ENCODE measurements around the gene PRR5L.
A peak's percentile ranks its signal among the peaks of the same experiment; 100 is the strongest.

PRR5L gene

DNA sequence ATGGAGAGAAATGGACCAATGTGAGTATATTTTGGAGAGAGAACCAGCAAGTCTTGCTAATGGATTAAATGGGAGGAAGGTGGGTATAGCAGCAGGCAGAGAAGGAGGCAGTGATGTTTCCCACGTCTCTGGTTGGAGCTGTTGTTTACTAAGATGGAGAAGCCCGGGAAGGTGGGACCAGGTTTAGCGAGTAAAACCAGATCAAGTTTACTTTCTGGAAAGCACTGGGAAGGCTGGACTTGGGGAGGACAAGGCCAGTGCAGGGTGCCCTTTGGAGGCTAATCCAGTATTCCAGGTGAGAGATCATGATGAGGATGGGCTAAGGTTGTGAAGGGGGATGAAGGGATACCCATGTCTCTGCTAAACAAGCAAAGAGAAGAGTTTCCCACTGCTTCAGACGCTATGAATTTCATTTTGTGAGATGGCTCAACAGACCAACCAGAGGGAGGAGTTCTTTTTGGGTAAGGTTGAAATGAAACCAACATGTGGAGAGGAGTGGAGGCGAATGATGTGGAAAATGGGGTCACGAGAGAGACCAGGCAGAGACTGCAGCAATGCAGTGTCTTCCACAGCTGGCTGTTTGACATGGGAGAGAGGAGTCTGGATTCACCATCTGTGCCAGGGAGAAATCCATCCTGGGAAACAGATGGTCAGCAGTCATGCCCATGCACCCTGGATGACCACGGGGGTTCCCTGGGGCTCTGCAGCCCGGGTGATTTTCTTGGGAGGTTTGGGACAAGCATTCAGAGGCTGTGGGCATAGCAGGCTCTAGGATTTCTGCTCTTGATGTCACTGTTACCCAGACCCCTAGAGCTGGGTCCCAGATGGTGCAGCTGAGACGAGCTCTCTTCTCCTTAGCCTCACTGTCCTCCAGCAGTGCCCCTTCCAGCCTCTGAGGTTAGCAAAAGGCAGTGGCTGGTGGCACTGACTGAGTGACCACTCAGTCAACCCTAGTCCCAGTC is 31.8 kb upstream of the PRR5L start:
- DNase-seq (ENCODE audit: insufficient read length, low spot score) = no peak
- no peak for FAIRE-seq
- TF ChIP-seq SPI1 (IDR thresholded peaks at IDR 0.05; ENCODE audit: low read depth, low read length) (no peak), POU2F2 (IDR thresholded peaks at IDR 0.05; ENCODE audit: low read depth, low read length) (no peak), POLR2A (IDR thresholded peaks at IDR 0.05; ENCODE audit: low read depth, low read length) (no peak), TAF1 (IDR thresholded peaks at IDR 0.05; ENCODE audit: low read depth, low read length) (no peak), POLR2AphosphoS5 (IDR thresholded peaks at IDR 0.05; ENCODE audit: low read depth, low read length) (no peak), PAX5 (IDR thresholded peaks at IDR 0.05; ENCODE audit: insufficient read depth, low read length, severe bottlenecking) (no peak)

DNA sequence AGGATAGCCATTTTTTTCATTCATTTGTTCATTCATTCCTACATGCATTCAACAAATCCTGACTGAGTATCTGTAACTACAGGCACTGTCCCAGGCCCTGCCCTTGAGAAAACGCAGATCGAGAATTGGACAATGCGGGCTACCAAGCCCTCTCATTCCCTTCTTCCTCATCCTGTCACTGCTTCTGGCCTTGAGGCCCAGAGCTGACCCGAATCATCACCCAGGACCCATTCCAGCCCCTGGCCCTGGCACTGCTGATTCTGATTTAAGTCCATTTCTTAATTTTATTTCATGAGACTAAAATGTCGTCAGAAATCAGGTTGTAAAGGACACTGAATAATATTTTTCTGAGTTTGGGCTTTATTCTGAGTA is 31.1 kb upstream of the PRR5L start:
- DNase-seq (ENCODE audit: insufficient read length, low spot score) = no peak
- TF ChIP-seq PAX5 (IDR thresholded peaks at IDR 0.05; ENCODE audit: insufficient read depth, low read length, severe bottlenecking) (no peak), SPI1 (IDR thresholded peaks at IDR 0.05; ENCODE audit: low read depth, low read length) (no peak)
- FAIRE-seq = no peak

DNA sequence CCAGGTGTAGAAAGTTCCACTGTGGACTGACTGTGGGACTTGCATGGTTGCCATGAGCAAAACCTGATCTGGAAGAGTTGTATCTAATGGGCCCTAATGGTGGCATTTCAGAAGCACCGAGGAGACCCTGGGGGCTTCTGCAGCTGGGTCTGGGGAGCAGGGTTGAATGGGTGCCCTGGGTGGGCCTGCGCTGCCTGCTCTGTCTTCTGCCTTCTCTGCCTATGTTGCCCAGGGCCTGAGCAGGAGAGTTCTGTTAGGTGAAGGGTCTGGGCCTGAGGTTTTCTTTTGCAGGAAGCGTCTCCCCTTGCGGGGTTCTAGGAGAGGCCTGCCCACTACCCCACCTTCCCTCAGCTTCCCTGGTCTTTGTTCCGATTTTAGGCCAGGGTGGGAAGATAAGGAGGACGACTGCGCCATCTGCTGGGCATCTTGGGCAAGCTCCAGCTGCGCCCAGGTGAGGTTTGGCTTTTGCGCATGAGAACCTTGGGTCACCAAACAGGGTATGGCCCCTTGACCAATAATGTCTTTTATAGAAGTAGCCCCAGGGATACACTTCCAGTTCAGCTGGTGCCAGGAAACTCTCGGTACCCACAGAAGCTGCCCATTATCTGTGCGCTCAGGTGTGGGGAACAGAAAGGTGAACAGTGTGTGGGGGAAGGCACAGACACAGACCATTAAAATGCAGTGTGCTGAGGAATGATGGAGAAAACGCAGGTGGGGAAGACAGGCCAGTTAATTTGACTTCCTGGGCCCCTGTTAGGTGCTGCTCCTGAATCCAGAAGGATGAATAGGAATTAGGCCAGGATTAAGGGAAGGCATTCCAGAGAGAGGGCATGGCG is 30.1 kb upstream of the PRR5L start:
- FAIRE-seq = peak; percentile 97
- TF ChIP-seq POU2F2 (IDR thresholded peaks at IDR 0.05; ENCODE audit: low read depth, low read length) = no peak
- no peak for TF ChIP-seq PAX5 (IDR thresholded peaks at IDR 0.05; ENCODE audit: insufficient read depth, low read length, severe bottlenecking)
- DNase-seq (ENCODE audit: insufficient read length, low spot score) = peak; percentile 49

GRCh38 chr11:36266767-36267166 is 29.3 kb upstream of the PRR5L start:
- DNase-seq (ENCODE audit: insufficient read length, low spot score) (no peak), FAIRE-seq (no peak)
- TF ChIP-seq POLR2AphosphoS5 (IDR thresholded peaks at IDR 0.05; ENCODE audit: low read depth, low read length) (no peak), SPI1 (IDR thresholded peaks at IDR 0.05; ENCODE audit: low read depth, low read length) (no peak), PAX5 (IDR thresholded peaks at IDR 0.05; ENCODE audit: insufficient read depth, low read length, severe bottlenecking) (no peak), TAF1 (IDR thresholded peaks at IDR 0.05; ENCODE audit: low read depth, low read length) (no peak), POU2F2 (IDR thresholded peaks at IDR 0.05; ENCODE audit: low read depth, low read length) (no peak), POLR2A (IDR thresholded peaks at IDR 0.05; ENCODE audit: low read depth, low read length) (no peak)

DNA sequence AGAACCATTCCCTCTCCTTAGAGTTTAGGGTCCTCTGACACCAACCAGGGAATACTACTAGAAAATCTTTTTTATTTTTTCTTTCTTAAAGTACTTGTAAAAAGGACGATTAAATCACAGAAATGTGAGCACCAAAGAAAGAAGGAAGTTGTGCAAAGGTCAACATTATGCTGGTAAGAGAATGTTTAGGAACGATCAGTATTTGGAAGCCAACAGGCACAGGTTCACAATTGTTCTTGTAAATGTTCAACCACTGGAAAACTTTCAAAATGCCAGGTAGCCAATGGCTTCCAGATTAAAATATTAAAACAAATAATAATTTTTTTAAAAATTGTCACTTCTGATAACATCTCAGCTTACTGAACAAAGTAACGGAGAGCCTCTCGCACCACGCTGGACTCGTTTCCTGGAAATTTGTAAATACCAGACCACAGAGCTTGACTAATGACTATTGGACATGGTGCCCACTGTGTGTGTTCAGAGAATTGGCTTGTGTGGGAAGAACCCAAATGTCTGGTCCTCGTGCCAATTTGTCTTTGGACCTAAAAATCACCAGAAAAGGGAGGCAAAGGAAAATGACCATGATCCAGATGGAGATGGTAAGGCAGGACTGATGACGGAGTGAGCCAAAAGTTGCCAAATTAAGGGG is 27.6 kb upstream of the PRR5L start:
- TF ChIP-seq POLR2AphosphoS5 (IDR thresholded peaks at IDR 0.05; ENCODE audit: low read depth, low read length) = no peak
- TF ChIP-seq TAF1 (IDR thresholded peaks at IDR 0.05; ENCODE audit: low read depth, low read length) = no peak
- TF ChIP-seq PAX5 (IDR thresholded peaks at IDR 0.05; ENCODE audit: insufficient read depth, low read length, severe bottlenecking) = no peak
- TF ChIP-seq SPI1 (IDR thresholded peaks at IDR 0.05; ENCODE audit: low read depth, low read length) = no peak
- TF ChIP-seq POU2F2 (IDR thresholded peaks at IDR 0.05; ENCODE audit: low read depth, low read length) = no peak
- no peak for TF ChIP-seq POLR2A (IDR thresholded peaks at IDR 0.05; ENCODE audit: low read depth, low read length)
- FAIRE-seq = no peak
- DNase-seq (ENCODE audit: insufficient read length, low spot score) = no peak

DNA sequence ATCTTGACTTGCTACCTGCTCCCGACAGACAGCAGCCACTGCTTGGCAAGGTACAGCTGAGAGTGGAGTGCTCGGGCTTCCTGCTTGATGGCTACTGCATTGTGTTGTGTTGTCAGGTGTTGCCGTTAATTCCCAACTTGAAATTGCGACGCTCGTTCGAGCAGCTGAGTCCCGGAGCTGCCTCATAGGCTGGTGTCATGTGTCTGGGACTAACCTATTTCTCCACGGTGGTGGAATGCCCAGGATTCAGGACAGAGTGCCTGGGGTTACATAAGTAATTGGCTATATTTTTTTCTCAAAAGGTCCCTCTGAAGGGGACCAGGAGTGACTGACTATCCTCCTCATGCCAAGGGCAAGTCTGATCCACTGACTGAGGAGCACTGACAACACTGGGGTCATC is 25.4 kb upstream of the PRR5L start:
- no peak for TF ChIP-seq PAX5 (IDR thresholded peaks at IDR 0.05; ENCODE audit: insufficient read depth, low read length, severe bottlenecking)
- TF ChIP-seq TAF1 (IDR thresholded peaks at IDR 0.05; ENCODE audit: low read depth, low read length) = no peak
- TF ChIP-seq SPI1 (IDR thresholded peaks at IDR 0.05; ENCODE audit: low read depth, low read length) = no peak
- no peak for TF ChIP-seq POLR2A (IDR thresholded peaks at IDR 0.05; ENCODE audit: low read depth, low read length)
- no peak for TF ChIP-seq POU2F2 (IDR thresholded peaks at IDR 0.05; ENCODE audit: low read depth, low read length)
- no peak for TF ChIP-seq POLR2AphosphoS5 (IDR thresholded peaks at IDR 0.05; ENCODE audit: low read depth, low read length)
- DNase-seq (ENCODE audit: insufficient read length, low spot score) (no peak), FAIRE-seq (no peak)

GRCh38 chr11:36271794-36272407 is 24.2 kb upstream of the PRR5L start:
- FAIRE-seq (no peak), DNase-seq (ENCODE audit: insufficient read length, low spot score) (no peak)
- TF ChIP-seq POLR2AphosphoS5 (IDR thresholded peaks at IDR 0.05; ENCODE audit: low read depth, low read length) (no peak), TAF1 (IDR thresholded peaks at IDR 0.05; ENCODE audit: low read depth, low read length) (no peak), SPI1 (IDR thresholded peaks at IDR 0.05; ENCODE audit: low read depth, low read length) (no peak), PAX5 (IDR thresholded peaks at IDR 0.05; ENCODE audit: insufficient read depth, low read length, severe bottlenecking) (no peak), POU2F2 (IDR thresholded peaks at IDR 0.05; ENCODE audit: low read depth, low read length) (no peak), POLR2A (IDR thresholded peaks at IDR 0.05; ENCODE audit: low read depth, low read length) (no peak)

- FAIRE-seq (no peak), DNase-seq (ENCODE audit: insufficient read length, low spot score) (no peak)
- TF ChIP-seq POLR2AphosphoS5 (IDR thresholded peaks at IDR 0.05; ENCODE audit: low read depth, low read length) = no peak
- TF ChIP-seq POU2F2 (IDR thresholded peaks at IDR 0.05; ENCODE audit: low read depth, low read length) = no peak
- TF ChIP-seq PAX5 (IDR thresholded peaks at IDR 0.05; ENCODE audit: insufficient read depth, low read length, severe bottlenecking) = no peak
- TF ChIP-seq TAF1 (IDR thresholded peaks at IDR 0.05; ENCODE audit: low read depth, low read length) = no peak
- TF ChIP-seq SPI1 (IDR thresholded peaks at IDR 0.05; ENCODE audit: low read depth, low read length) = no peak
- no peak for TF ChIP-seq POLR2A (IDR thresholded peaks at IDR 0.05; ENCODE audit: low read depth, low read length)
Observed at GRCh38 chr11:36273110-36273509, 23.0 kb upstream of the PRR5L start.

DNA sequence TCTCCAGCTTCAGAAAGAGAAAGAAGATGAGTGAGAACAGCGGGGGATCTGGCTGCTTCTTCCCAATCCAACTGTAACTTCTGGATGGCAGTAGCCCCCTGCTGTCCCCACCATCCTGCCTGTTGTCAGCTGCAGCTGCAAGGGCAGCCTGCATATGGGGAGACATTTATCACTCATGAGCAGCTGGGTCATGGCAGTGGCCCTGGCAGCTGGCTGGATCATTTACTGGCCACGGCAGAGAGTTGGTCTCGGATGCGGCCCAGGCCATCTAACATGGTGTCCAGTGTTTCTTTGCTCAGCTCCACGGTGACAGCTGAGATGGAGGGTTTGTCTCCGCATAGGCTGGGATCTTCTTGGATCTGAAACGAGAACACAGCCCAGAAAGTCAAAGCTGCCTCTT is 21.7 kb upstream of the PRR5L start:
- FAIRE-seq (no peak), DNase-seq (ENCODE audit: insufficient read length, low spot score) (no peak)
- TF ChIP-seq POLR2AphosphoS5 (IDR thresholded peaks at IDR 0.05; ENCODE audit: low read depth, low read length) (no peak), POU2F2 (IDR thresholded peaks at IDR 0.05; ENCODE audit: low read depth, low read length) (no peak), TAF1 (IDR thresholded peaks at IDR 0.05; ENCODE audit: low read depth, low read length) (no peak), SPI1 (IDR thresholded peaks at IDR 0.05; ENCODE audit: low read depth, low read length) (no peak), POLR2A (IDR thresholded peaks at IDR 0.05; ENCODE audit: low read depth, low read length) (no peak), PAX5 (IDR thresholded peaks at IDR 0.05; ENCODE audit: insufficient read depth, low read length, severe bottlenecking) (no peak)

Measured in GM12891 (cell line).